ENCODE results near the gene WDR36.

DNA sequence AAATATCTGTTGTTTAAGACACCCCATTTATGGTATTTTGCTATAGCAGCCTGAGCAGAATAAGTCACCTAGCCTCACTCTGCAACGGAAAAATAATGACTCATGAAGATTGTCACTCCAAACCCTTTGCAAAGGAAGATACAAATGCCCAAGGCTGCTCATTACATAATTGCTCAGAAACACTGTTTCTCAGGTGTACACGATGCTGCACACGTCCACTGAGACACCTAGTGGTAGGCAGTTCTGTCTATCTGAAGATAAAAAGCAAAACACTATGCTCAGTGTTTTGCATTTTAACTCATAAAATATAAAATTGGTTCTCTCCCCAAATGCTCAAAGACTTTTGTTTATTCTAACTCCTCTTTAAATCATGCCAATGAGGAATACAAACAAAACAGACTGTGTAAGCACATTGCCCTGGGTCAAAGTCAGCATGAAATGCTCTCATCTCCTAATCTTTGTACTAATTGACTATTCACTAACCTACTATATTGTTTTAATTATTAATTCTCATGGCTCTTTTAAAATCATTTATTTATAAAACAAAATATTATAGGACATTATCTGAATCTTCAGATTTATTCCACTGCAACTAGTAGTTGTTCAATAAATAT is 28.3 kb upstream of the WDR36 start:
- peak in 2 of 7 experiments; percentile 23 to 36 for TF ChIP-seq CTCF (IDR thresholded peaks at IDR 0.05)
- TF ChIP-seq POLR2A (IDR thresholded peaks at IDR 0.05), result no peak

Data from stomach (tissue), 4 donors.